ENCODE measurements around the gene LSM3.

Gene LSM3

GRCh38 chr3:14170531-14171159 is 8.0 kb upstream of the LSM3 start:
- DNase-seq: no peak
- Histone ChIP-seq H2AFZ (ENCODE audit: low read length) (no peak overlapping the region), H3K9me2 (replicated peaks; ENCODE audit: insufficient read depth, low read length) (no peaks in the 10 kb centered on the region), H3K9ac (ENCODE audit: low read length) (no peak overlapping the region), H3K4me1 (ENCODE audit: low read length) (peaks cover 8% of the 10 kb centered on the region), H3K27me3 (replicated peaks; ENCODE audit: insufficient read depth, low read length) (no peaks in the 10 kb centered on the region), H3F3A (ENCODE audit: insufficient read depth, low read length) (peaks cover 4% of the 10 kb centered on the region), H3K36me3 (replicated peaks; ENCODE audit: insufficient read depth, low read length) (peaks cover 4% of the 10 kb centered on the region; the same call in 1 of the 2 replicates), H3K79me2 (ENCODE audit: low read length) (peaks cover 18% of the 10 kb centered on the region), H3K27ac (ENCODE audit: low read length) (no peak overlapping the region), H3K4me2 (ENCODE audit: low read depth, low read length) (no peak overlapping the region), H4K20me1 (ENCODE audit: insufficient read depth, low read length) (no peaks in the 10 kb centered on the region), H3K4me3 (ENCODE audit: low read length) (no peak overlapping the region), H3K9me3 (replicated peaks; ENCODE audit: insufficient read depth, low read length) (no peaks in the 10 kb centered on the region)
- TF ChIP-seq CTCF (IDR thresholded peaks at IDR 0.05; ENCODE audit: low read length) (no peak), EZH2phosphoT487 (IDR thresholded peaks at IDR 0.05; ENCODE audit: low read length) (no peak), EZH2 (optimal IDR thresholded peaks at IDR 0.05; ENCODE audit: low read depth, low read length) (no peak)

GRCh38 chr3:14172496-14172895 is 6.1 kb upstream of the LSM3 start:
- H3K36me3 ChIP-seq (replicated peaks; ENCODE audit: insufficient read depth, low read length): peaks cover 4% of the 10 kb centered on the region; the same call in 1 of the 2 replicates
- peaks cover 27% of the 10 kb centered on the region for H3K79me2 ChIP-seq (ENCODE audit: low read length)
- H3K9me3 ChIP-seq (replicated peaks; ENCODE audit: insufficient read depth, low read length): no peaks in the 10 kb centered on the region
- no peak overlapping the region for H3K27ac ChIP-seq (ENCODE audit: low read length)
- H3F3A ChIP-seq (ENCODE audit: insufficient read depth, low read length): peaks cover 12% of the 10 kb centered on the region
- no peak overlapping the region for H3K9ac ChIP-seq (ENCODE audit: low read length)
- no peak overlapping the region for H2AFZ ChIP-seq (ENCODE audit: low read length)
- no peaks in the 10 kb centered on the region for H4K20me1 ChIP-seq (ENCODE audit: insufficient read depth, low read length)
- no peaks in the 10 kb centered on the region for H3K9me2 ChIP-seq (replicated peaks; ENCODE audit: insufficient read depth, low read length)
- no peaks in the 10 kb centered on the region for H3K27me3 ChIP-seq (replicated peaks; ENCODE audit: insufficient read depth, low read length)
- peaks cover 20% of the 10 kb centered on the region for H3K4me1 ChIP-seq (ENCODE audit: low read length)
- H3K4me2 ChIP-seq (ENCODE audit: low read depth, low read length): no peak overlapping the region
- TF ChIP-seq EZH2phosphoT487 (IDR thresholded peaks at IDR 0.05; ENCODE audit: low read length): no peak
- no peak for TF ChIP-seq CTCF (IDR thresholded peaks at IDR 0.05; ENCODE audit: low read length)
- TF ChIP-seq EZH2 (optimal IDR thresholded peaks at IDR 0.05; ENCODE audit: low read depth, low read length): no peak
- no peak for DNase-seq
- H3K4me3 ChIP-seq (ENCODE audit: low read length): no peak overlapping the region

- H3K27ac ChIP-seq (ENCODE audit: low read length): no peak overlapping the region
- no peaks in the 10 kb centered on the region for H3K9me3 ChIP-seq (replicated peaks; ENCODE audit: insufficient read depth, low read length)
- peaks cover 26% of the 10 kb centered on the region for H3K4me1 ChIP-seq (ENCODE audit: low read length)
- no peaks in the 10 kb centered on the region for H3K9me2 ChIP-seq (replicated peaks; ENCODE audit: insufficient read depth, low read length)
- no peak overlapping the region for H2AFZ ChIP-seq (ENCODE audit: low read length)
- H3K36me3 ChIP-seq (replicated peaks; ENCODE audit: insufficient read depth, low read length): no peaks in the 10 kb centered on the region; the same call in 1 of the 2 replicates
- no peak overlapping the region for H3K4me2 ChIP-seq (ENCODE audit: low read depth, low read length)
- no peaks in the 10 kb centered on the region for H4K20me1 ChIP-seq (ENCODE audit: insufficient read depth, low read length)
- no peak for DNase-seq
- TF ChIP-seq EZH2phosphoT487 (IDR thresholded peaks at IDR 0.05; ENCODE audit: low read length): no peak
- TF ChIP-seq CTCF (IDR thresholded peaks at IDR 0.05; ENCODE audit: low read length): no peak
- no peak for TF ChIP-seq EZH2 (optimal IDR thresholded peaks at IDR 0.05; ENCODE audit: low read depth, low read length)
- H3K4me3 ChIP-seq (ENCODE audit: low read length): no peak overlapping the region
- H3F3A ChIP-seq (ENCODE audit: insufficient read depth, low read length): peaks cover 12% of the 10 kb centered on the region
- H3K79me2 ChIP-seq (ENCODE audit: low read length): peaks cover 45% of the 10 kb centered on the region
- no peak overlapping the region for H3K9ac ChIP-seq (ENCODE audit: low read length)
- H3K27me3 ChIP-seq (replicated peaks; ENCODE audit: insufficient read depth, low read length): no peaks in the 10 kb centered on the region
Measured at GRCh38 chr3:14174483-14174882, 4.1 kb upstream of the LSM3 start.
